ENCODE data around the gene KHDC1L. TPM values are rescaled to one million over a fixed set of nuclear protein-coding genes. Genes with fewer than 3 reads are reported as not detected.
"Not testable (repeated sequence)": the region's sequence is repeated elsewhere in the genome, so short reads cannot be mapped to it uniquely, and the experiment has no call there.

The KHDC1L gene
- polyA plus RNA-seq, 1 donor, result 0.13 TPM

DNA sequence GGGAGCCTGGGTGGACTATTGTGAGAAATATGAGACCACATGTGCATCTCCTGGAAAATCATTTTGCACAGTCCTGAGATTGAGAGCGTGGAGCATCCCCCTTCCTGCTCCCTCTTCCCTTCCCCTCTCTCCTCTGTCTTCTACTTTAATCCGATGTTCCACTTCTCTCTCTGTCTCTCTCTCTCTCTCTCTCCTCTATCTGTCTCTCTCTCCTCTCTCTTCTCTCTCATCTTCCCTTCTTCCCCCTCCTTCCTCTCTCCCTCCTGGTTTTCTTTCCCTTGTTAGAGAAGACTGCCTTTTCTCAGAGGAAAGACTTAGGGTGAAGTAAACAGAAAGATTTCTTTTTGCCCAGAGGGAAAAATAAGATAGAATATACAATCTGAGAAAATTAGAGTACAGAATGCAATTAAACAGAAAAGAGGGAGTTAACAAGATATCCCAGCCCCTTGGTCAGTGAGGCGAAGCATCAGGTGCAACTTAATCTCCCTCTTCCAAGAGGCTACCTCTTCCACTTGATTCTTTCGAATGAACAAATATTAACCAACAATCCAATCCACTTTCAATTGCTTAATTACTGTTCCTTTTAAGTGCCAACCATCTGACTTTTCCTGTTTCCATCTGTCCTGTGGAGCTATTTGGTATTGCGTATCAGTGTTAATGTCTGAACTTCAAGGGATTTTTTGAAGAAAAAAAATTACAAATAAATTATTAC, 23.1 kb upstream of the KHDC1L start:
- DNase-seq, result no peak
- Histone ChIP-seq H3K4me1 (ENCODE audit: control insufficient read depth, insufficient read depth, low read length) (no peaks in the 10 kb centered on the region), H3K27me3 (ENCODE audit: control insufficient read depth, insufficient read depth, low read length) (no peaks in the 10 kb centered on the region), H3K4me3 (ENCODE audit: low read length) (no peak overlapping the region), H3K9me3 (ENCODE audit: control insufficient read depth, low read depth, low read length) (no peaks in the 10 kb centered on the region), H3K36me3 (ENCODE audit: control insufficient read depth, insufficient read depth, low read length) (no peaks in the 10 kb centered on the region), H3K27ac (ENCODE audit: low read length) (no peak overlapping the region)
- 44% methylated on average over 3 of the region's 5 CpGs for WGBS (ENCODE audit: insufficient coverage, low lambda C conversion rate)

DNA sequence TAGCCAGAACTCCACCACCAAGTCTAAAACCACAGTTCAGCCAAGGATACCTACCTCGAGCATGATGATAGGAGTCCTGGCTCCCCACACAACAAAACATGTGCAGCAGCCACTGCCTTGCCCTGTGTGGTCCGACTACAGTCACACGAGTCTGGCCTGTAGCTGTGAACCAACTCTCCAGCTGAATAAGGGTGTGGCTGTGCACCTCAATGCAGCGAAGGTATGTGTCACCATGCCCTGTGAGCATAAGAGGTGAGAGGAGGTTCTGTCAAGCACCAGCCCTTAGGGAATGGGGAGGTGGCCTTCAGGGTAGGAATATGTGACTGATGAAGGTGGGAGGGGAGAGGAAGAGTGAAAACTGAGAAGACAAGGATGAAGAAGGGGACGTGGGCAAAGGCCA, 16.7 kb upstream of the KHDC1L start:
- DNase-seq, result no peak
- no peak overlapping the region for H3K4me3 ChIP-seq (ENCODE audit: low read length)

DNA sequence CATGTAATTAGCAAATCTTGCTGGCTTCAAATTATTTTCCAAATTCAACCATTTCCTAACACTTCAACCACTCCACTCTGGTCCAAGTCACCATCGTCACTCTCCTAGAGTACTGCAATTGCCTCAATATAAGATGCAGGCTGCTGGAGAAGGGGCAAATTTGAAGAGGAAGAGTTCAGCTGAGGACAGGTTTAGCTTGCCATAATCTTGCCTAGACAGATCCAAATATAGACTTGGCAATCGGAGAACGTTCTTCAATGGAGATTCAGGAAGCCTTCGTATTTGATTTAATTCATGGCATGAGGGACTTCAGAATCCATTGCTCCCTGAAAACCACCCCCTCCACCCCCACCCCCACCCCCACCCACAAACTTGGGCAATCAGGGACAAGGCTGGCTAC, 15.4 kb upstream of the KHDC1L start:
- Histone ChIP-seq H3K9me3 (ENCODE audit: control insufficient read depth, low read depth, low read length) (no peaks in the 10 kb centered on the region), H3K4me1 (ENCODE audit: control insufficient read depth, insufficient read depth, low read length) (no peaks in the 10 kb centered on the region), H3K27ac (ENCODE audit: low read length) (no peak overlapping the region), H3K27me3 (ENCODE audit: control insufficient read depth, insufficient read depth, low read length) (no peaks in the 10 kb centered on the region), H3K36me3 (ENCODE audit: control insufficient read depth, insufficient read depth, low read length) (no peaks in the 10 kb centered on the region), H3K4me3 (ENCODE audit: low read length) (no peak overlapping the region)
- no peak for DNase-seq
- 100% methylated on average over 2 of the region's 4 CpGs for WGBS (ENCODE audit: insufficient coverage, low lambda C conversion rate)

More for the DNA sequence above, 16.7 kb upstream of the KHDC1L start:
- Histone ChIP-seq H3K36me3 (ENCODE audit: control insufficient read depth, insufficient read depth, low read length) (no peaks in the 10 kb centered on the region), H3K27ac (ENCODE audit: low read length) (no peak overlapping the region), H3K9me3 (ENCODE audit: control insufficient read depth, low read depth, low read length) (no peaks in the 10 kb centered on the region), H3K4me1 (ENCODE audit: control insufficient read depth, insufficient read depth, low read length) (no peaks in the 10 kb centered on the region), H3K27me3 (ENCODE audit: control insufficient read depth, insufficient read depth, low read length) (no peaks in the 10 kb centered on the region)
- WGBS (ENCODE audit: insufficient coverage, low lambda C conversion rate), result no CpG with 5 or more reads among the region's 5 CpGs

GRCh38 chr6:73236144-73236750, 11.0 kb upstream of the KHDC1L start:
- no peak overlapping the region for H3K4me3 ChIP-seq (ENCODE audit: low read length)
- H3K4me1 ChIP-seq (ENCODE audit: control insufficient read depth, insufficient read depth, low read length), result no peaks in the 10 kb centered on the region
- no peak for DNase-seq
- no peaks in the 10 kb centered on the region for H3K36me3 ChIP-seq (ENCODE audit: control insufficient read depth, insufficient read depth, low read length)
- H3K27ac ChIP-seq (ENCODE audit: low read length), result no peak overlapping the region
- WGBS (ENCODE audit: insufficient coverage, low lambda C conversion rate), result 92% methylated on average over 2 of the region's 5 CpGs
- no peaks in the 10 kb centered on the region for H3K9me3 ChIP-seq (ENCODE audit: control insufficient read depth, low read depth, low read length)
- no peaks in the 10 kb centered on the region for H3K27me3 ChIP-seq (ENCODE audit: control insufficient read depth, insufficient read depth, low read length)

GRCh38 chr6:73234733-73235132, 9.4 kb upstream of the KHDC1L start:
- no peak for DNase-seq
- WGBS (ENCODE audit: insufficient coverage, low lambda C conversion rate), result no CpG with 5 or more reads among the region's 1 CpG
- H3K27me3 ChIP-seq (ENCODE audit: control insufficient read depth, insufficient read depth, low read length), result no peaks in the 10 kb centered on the region

GRCh38 chr6:73233971-73234370, 8.7 kb upstream of the KHDC1L start:
- WGBS (ENCODE audit: insufficient coverage, low lambda C conversion rate), result no CpG with 5 or more reads among the region's 3 CpGs
- H3K27me3 ChIP-seq (ENCODE audit: control insufficient read depth, insufficient read depth, low read length); H3K36me3 ChIP-seq (ENCODE audit: control insufficient read depth, insufficient read depth, low read length); DNase-seq; H3K27ac ChIP-seq (ENCODE audit: low read length); H3K4me3 ChIP-seq (ENCODE audit: low read length); H3K4me1 ChIP-seq (ENCODE audit: control insufficient read depth, insufficient read depth, low read length); H3K9me3 ChIP-seq (ENCODE audit: control insufficient read depth, low read depth, low read length): not testable (repeated sequence)

More at GRCh38 chr6:73234733-73235132, 9.4 kb upstream of the KHDC1L start:
- Histone ChIP-seq H3K27ac (ENCODE audit: low read length) (no peak overlapping the region), H3K36me3 (ENCODE audit: control insufficient read depth, insufficient read depth, low read length) (no peaks in the 10 kb centered on the region), H3K9me3 (ENCODE audit: control insufficient read depth, low read depth, low read length) (no peaks in the 10 kb centered on the region), H3K4me1 (ENCODE audit: control insufficient read depth, insufficient read depth, low read length) (no peaks in the 10 kb centered on the region), H3K4me3 (ENCODE audit: low read length) (no peak overlapping the region)

GRCh38 chr6:73233048-73233447, 7.8 kb upstream of the KHDC1L start:
- no peaks in the 10 kb centered on the region for H3K27me3 ChIP-seq (ENCODE audit: control insufficient read depth, insufficient read depth, low read length)
- no peak for DNase-seq
- no peak overlapping the region for H3K4me3 ChIP-seq (ENCODE audit: low read length)
- no peaks in the 10 kb centered on the region for H3K36me3 ChIP-seq (ENCODE audit: control insufficient read depth, insufficient read depth, low read length)
- no peaks in the 10 kb centered on the region for H3K4me1 ChIP-seq (ENCODE audit: control insufficient read depth, insufficient read depth, low read length)
- WGBS (ENCODE audit: insufficient coverage, low lambda C conversion rate), result no CpG with 5 or more reads among the region's 6 CpGs
- no peak overlapping the region for H3K27ac ChIP-seq (ENCODE audit: low read length)
- no peaks in the 10 kb centered on the region for H3K9me3 ChIP-seq (ENCODE audit: control insufficient read depth, low read depth, low read length)

GRCh38 chr6:73231986-73232391, 6.7 kb upstream of the KHDC1L start:
- no peaks in the 10 kb centered on the region for H3K9me3 ChIP-seq (ENCODE audit: control insufficient read depth, low read depth, low read length)
- no peak for DNase-seq
- no peaks in the 10 kb centered on the region for H3K4me1 ChIP-seq (ENCODE audit: control insufficient read depth, insufficient read depth, low read length)
- no peak overlapping the region for H3K4me3 ChIP-seq (ENCODE audit: low read length)
- no peaks in the 10 kb centered on the region for H3K36me3 ChIP-seq (ENCODE audit: control insufficient read depth, insufficient read depth, low read length)
- no peak overlapping the region for H3K27ac ChIP-seq (ENCODE audit: low read length)
- no peaks in the 10 kb centered on the region for H3K27me3 ChIP-seq (ENCODE audit: control insufficient read depth, insufficient read depth, low read length)
- no CpG with 5 or more reads among the region's 1 CpG for WGBS (ENCODE audit: insufficient coverage, low lambda C conversion rate)

DNA sequence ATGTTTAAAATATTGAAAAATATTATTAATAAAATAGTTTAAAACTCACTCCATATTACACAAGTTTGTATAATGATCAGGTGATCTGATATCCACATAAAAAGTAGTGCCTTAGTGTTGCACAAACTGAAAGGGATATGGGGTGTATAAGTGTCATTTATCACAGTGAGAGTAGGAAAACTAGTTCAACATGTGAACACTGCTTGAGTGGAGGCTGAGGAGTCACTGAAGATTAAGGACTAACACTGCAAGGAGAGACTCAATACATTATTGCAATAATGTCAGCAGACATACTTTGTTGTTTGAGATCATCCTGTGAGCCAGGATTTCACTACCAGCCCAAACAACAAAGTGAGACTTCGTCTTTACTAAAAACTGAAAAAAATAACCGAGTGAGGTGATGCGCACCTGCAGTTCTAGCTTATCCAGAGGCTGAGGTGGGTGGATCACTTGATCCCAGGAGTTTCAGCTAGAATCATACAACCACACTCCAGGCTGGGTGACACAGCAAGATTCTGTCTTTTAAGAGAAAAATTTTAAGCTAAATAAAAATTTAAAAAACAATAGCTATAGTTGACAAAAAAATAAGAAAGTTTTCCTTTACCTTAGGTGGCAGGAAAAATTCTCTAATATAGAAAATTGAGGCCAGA, 2.4 kb upstream of the KHDC1L start:
- no peak overlapping the region for H3K27ac ChIP-seq (ENCODE audit: low read length)
- 100% methylated on average over 2 of the region's 3 CpGs for WGBS (ENCODE audit: insufficient coverage, low lambda C conversion rate)
- H3K4me3 ChIP-seq (ENCODE audit: low read length), result no peak overlapping the region
- H3K27me3 ChIP-seq (ENCODE audit: control insufficient read depth, insufficient read depth, low read length), result no peaks in the 10 kb centered on the region
- H3K4me1 ChIP-seq (ENCODE audit: control insufficient read depth, insufficient read depth, low read length), result no peaks in the 10 kb centered on the region
- DNase-seq, result no peak
- no peaks in the 10 kb centered on the region for H3K9me3 ChIP-seq (ENCODE audit: control insufficient read depth, low read depth, low read length)
- no peaks in the 10 kb centered on the region for H3K36me3 ChIP-seq (ENCODE audit: control insufficient read depth, insufficient read depth, low read length)

DNA sequence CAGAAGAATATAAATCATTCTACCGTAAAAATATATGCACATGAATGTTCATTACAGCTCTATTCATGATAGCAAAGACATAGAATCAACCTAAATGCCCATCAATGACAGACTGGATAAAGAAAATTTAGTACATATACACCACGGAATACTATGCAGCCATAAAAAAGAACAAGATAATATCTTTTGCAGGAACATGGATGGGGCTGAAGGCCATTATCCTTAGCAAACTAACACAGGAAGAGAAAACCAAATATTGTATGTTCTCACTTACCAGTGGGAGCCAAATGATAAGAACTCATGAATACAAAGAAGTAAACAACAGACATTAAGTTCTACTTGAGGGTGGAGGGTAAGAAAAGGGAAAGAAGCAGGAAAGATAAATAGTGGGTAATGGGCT, 8.4 kb downstream of the KHDC1L start:
- H3K27ac ChIP-seq (ENCODE audit: low read length), result no peak overlapping the region
- WGBS (ENCODE audit: insufficient coverage, low lambda C conversion rate), result 100% methylated on average over 1 of the region's 2 CpGs
- H3K27me3 ChIP-seq (ENCODE audit: control insufficient read depth, insufficient read depth, low read length), result no peaks in the 10 kb centered on the region
- DNase-seq, result no peak
- H3K9me3 ChIP-seq (ENCODE audit: control insufficient read depth, low read depth, low read length), result no peaks in the 10 kb centered on the region
- no peaks in the 10 kb centered on the region for H3K4me1 ChIP-seq (ENCODE audit: control insufficient read depth, insufficient read depth, low read length)
- no peaks in the 10 kb centered on the region for H3K36me3 ChIP-seq (ENCODE audit: control insufficient read depth, insufficient read depth, low read length)
- H3K4me3 ChIP-seq (ENCODE audit: low read length), result no peak overlapping the region

Data from large intestine (tissue), 3 donors.